ENCODE results near the gene PEAR1.

Gene PEAR1

DNA sequence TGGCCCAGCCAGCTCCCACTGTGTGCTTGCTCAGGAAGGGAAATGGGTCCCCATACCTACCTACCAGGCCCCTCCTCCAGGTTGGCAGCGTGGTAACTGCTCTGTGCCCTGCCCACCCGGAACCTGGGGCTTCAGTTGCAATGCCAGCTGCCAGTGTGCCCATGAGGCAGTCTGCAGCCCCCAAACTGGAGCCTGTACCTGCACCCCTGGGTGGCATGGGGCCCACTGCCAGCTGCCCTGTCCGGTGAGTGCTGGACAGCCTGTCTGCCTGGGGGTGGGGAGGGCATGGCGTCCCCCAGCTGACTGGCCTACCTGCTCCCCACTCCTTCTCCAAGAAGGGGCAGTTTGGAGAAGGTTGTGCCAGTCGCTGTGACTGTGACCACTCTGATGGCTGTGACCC lies 16.2 kb downstream of the PEAR1 start:
- H2AFZ ChIP-seq (ENCODE audit: insufficient read depth, low read length, poor library complexity), result no peak overlapping the region
- no peak overlapping the region for H3K4ac ChIP-seq (ENCODE audit: low read depth, low read length)
- no peak overlapping the region for H4K8ac ChIP-seq (ENCODE audit: low read depth, low read length)
- no peak overlapping the region for H3K18ac ChIP-seq (ENCODE audit: low read length)
- no peak overlapping the region for H4K12ac ChIP-seq (ENCODE audit: low read depth, low read length)
- H3K14ac ChIP-seq (ENCODE audit: low read length), result no peak overlapping the region
- peaks cover 3% of the 10 kb centered on the region for H3K9me3 ChIP-seq (ENCODE audit: insufficient read depth, low read depth, low read length)
- no peak overlapping the region for H3K4me2 ChIP-seq (ENCODE audit: low read length)
- no peak overlapping the region for H3K27ac ChIP-seq (ENCODE audit: low read depth, low read length)
- H3K79me1 ChIP-seq (ENCODE audit: low read length), result no peaks in the 10 kb centered on the region
- H3K9ac ChIP-seq (ENCODE audit: low read length), result no peak overlapping the region
- no CpG with 5 or more reads among the region's 5 CpGs for WGBS (ENCODE audit: extremely low coverage, insufficient coverage, insufficient read length)
- no peaks in the 10 kb centered on the region for H3K79me2 ChIP-seq (ENCODE audit: control insufficient read depth, insufficient read depth, low read length, poor library complexity)
- H4K91ac ChIP-seq (ENCODE audit: low read depth, low read length), result no peak overlapping the region
- H2BK12ac ChIP-seq (ENCODE audit: low read length), result no peak overlapping the region
- H2BK5ac ChIP-seq (ENCODE audit: low read depth, low read length, poor library complexity), result no peak overlapping the region
- H3K23ac ChIP-seq (ENCODE audit: low read length), result no peak overlapping the region
- H3K27me3 ChIP-seq (ENCODE audit: insufficient read depth, low read length), result no peaks in the 10 kb centered on the region
- DNase-seq, result no peak
- H2AK5ac ChIP-seq (ENCODE audit: low read length), result no peak overlapping the region
- H3K4me3 ChIP-seq (ENCODE audit: low read depth, low read length), result no peak overlapping the region
- no peak overlapping the region for H2BK120ac ChIP-seq (ENCODE audit: insufficient read depth, low read length, poor library complexity)
- peaks cover 0 to 4% of the 10 kb centered on the region in 2 experiments for H3K4me1 ChIP-seq (ENCODE audit: control insufficient read depth in 1 of 2, insufficient read depth in 2 of 2, low read length in 2 of 2)
- H3K36me3 ChIP-seq (ENCODE audit: control insufficient read depth in 1 of 2, insufficient read depth in 2 of 2, low read length in 2 of 2), result peaks cover 82 to 89% of the 10 kb centered on the region in 2 experiments

- Histone ChIP-seq H3K79me1 (ENCODE audit: low read length) (no peaks in the 10 kb centered on the region), H3K14ac (ENCODE audit: low read length) (no peak overlapping the region), H3K4me3 (ENCODE audit: low read depth, low read length) (no peak overlapping the region), H3K27me3 (ENCODE audit: insufficient read depth, low read length) (no peaks in the 10 kb centered on the region), H2AFZ (ENCODE audit: insufficient read depth, low read length, poor library complexity) (no peak overlapping the region), H3K27ac (ENCODE audit: low read depth, low read length) (no peak overlapping the region), H2BK12ac (ENCODE audit: low read length) (no peak overlapping the region), H3K9ac (ENCODE audit: low read length) (no peak overlapping the region), H4K91ac (ENCODE audit: low read depth, low read length) (no peak overlapping the region), H2BK120ac (ENCODE audit: insufficient read depth, low read length, poor library complexity) (no peak overlapping the region), H4K8ac (ENCODE audit: low read depth, low read length) (no peak overlapping the region), H3K4me2 (ENCODE audit: low read length) (no peak overlapping the region), H4K12ac (ENCODE audit: low read depth, low read length) (no peak overlapping the region), H3K23ac (ENCODE audit: low read length) (no peak overlapping the region), H3K79me2 (ENCODE audit: control insufficient read depth, insufficient read depth, low read length, poor library complexity) (no peaks in the 10 kb centered on the region), H3K36me3 (ENCODE audit: control insufficient read depth in 1 of 2, insufficient read depth in 2 of 2, low read length in 2 of 2) (peaks cover 82 to 89% of the 10 kb centered on the region in 2 experiments), H3K4me1 (ENCODE audit: control insufficient read depth in 1 of 2, insufficient read depth in 2 of 2, low read length in 2 of 2) (peaks cover 0 to 4% of the 10 kb centered on the region in 2 experiments), H3K4ac (ENCODE audit: low read depth, low read length) (no peak overlapping the region), H2AK5ac (ENCODE audit: low read length) (no peak overlapping the region), H3K9me3 (ENCODE audit: insufficient read depth, low read depth, low read length) (peaks cover 3% of the 10 kb centered on the region), H3K18ac (ENCODE audit: low read length) (no peak overlapping the region), H2BK5ac (ENCODE audit: low read depth, low read length, poor library complexity) (no peak overlapping the region)
- DNase-seq, result peak in 1 of 2 donors; percentile 20
- no CpG with 5 or more reads among the region's 18 CpGs for WGBS (ENCODE audit: extremely low coverage, insufficient coverage, insufficient read length)
Measured at GRCh38 chr1:156910309-156910782, 16.8 kb downstream of the PEAR1 start.

GRCh38 chr1:156911577-156912298 lies 18.2 kb downstream of the PEAR1 start:
- Histone ChIP-seq H2AK5ac (ENCODE audit: low read length) (no peak overlapping the region), H2BK5ac (ENCODE audit: low read depth, low read length, poor library complexity) (no peak overlapping the region), H3K79me1 (ENCODE audit: low read length) (no peaks in the 10 kb centered on the region), H3K4me3 (ENCODE audit: low read depth, low read length) (no peak overlapping the region), H3K27me3 (ENCODE audit: insufficient read depth, low read length) (no peaks in the 10 kb centered on the region), H3K36me3 (ENCODE audit: control insufficient read depth in 1 of 2, insufficient read depth in 2 of 2, low read length in 2 of 2) (peaks cover 72 to 81% of the 10 kb centered on the region in 2 experiments), H3K4me2 (ENCODE audit: low read length) (no peak overlapping the region), H2BK12ac (ENCODE audit: low read length) (no peak overlapping the region), H3K4ac (ENCODE audit: low read depth, low read length) (no peak overlapping the region), H3K18ac (ENCODE audit: low read length) (no peak overlapping the region), H3K79me2 (ENCODE audit: control insufficient read depth, insufficient read depth, low read length, poor library complexity) (no peaks in the 10 kb centered on the region), H3K9ac (ENCODE audit: low read length) (no peak overlapping the region), H2BK120ac (ENCODE audit: insufficient read depth, low read length, poor library complexity) (no peak overlapping the region), H3K9me3 (ENCODE audit: insufficient read depth, low read depth, low read length) (peaks cover 3% of the 10 kb centered on the region), H2AFZ (ENCODE audit: insufficient read depth, low read length, poor library complexity) (no peak overlapping the region), H4K8ac (ENCODE audit: low read depth, low read length) (no peak overlapping the region), H3K14ac (ENCODE audit: low read length) (no peak overlapping the region), H4K12ac (ENCODE audit: low read depth, low read length) (no peak overlapping the region), H3K4me1 (ENCODE audit: control insufficient read depth in 1 of 2, insufficient read depth in 2 of 2, low read length in 2 of 2) (peaks cover 0 to 4% of the 10 kb centered on the region in 2 experiments), H4K91ac (ENCODE audit: low read depth, low read length) (no peak overlapping the region), H3K27ac (ENCODE audit: low read depth, low read length) (no peak overlapping the region), H3K23ac (ENCODE audit: low read length) (no peak overlapping the region)
- DNase-seq, result no peak
- no CpG with 5 or more reads among the region's 6 CpGs for WGBS (ENCODE audit: extremely low coverage, insufficient coverage, insufficient read length)

DNA sequence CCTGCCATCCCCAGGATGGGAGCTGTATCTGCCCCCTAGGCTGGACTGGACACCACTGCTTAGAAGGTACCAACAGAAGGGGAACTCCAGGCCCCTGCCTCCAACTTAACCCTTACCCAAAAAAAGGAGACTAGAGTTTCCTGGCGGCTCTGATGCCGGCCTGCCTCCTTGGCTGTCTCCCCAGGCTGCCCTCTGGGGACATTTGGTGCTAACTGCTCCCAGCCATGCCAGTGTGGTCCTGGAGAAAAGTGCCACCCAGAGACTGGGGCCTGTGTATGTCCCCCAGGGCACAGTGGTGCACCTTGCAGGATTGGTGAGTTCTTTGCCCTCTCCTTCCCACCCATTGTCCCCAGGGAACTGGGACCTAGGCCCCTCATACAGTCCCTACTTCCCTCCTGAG lies 18.8 kb downstream of the PEAR1 start:
- Histone ChIP-seq H3K18ac (ENCODE audit: low read length) (no peak overlapping the region), H3K9ac (ENCODE audit: low read length) (peak overlapping the region; percentile 5), H2BK12ac (ENCODE audit: low read length) (no peak overlapping the region), H3K9me3 (ENCODE audit: insufficient read depth, low read depth, low read length) (peaks cover 3% of the 10 kb centered on the region), H2AK5ac (ENCODE audit: low read length) (no peak overlapping the region), H2AFZ (ENCODE audit: insufficient read depth, low read length, poor library complexity) (no peak overlapping the region), H3K4me1 (ENCODE audit: control insufficient read depth in 1 of 2, insufficient read depth in 2 of 2, low read length in 2 of 2) (peaks cover 0 to 4% of the 10 kb centered on the region in 2 experiments), H3K79me1 (ENCODE audit: low read length) (no peaks in the 10 kb centered on the region), H4K91ac (ENCODE audit: low read depth, low read length) (no peak overlapping the region), H2BK120ac (ENCODE audit: insufficient read depth, low read length, poor library complexity) (no peak overlapping the region), H4K8ac (ENCODE audit: low read depth, low read length) (no peak overlapping the region), H3K79me2 (ENCODE audit: control insufficient read depth, insufficient read depth, low read length, poor library complexity) (no peaks in the 10 kb centered on the region), H2BK5ac (ENCODE audit: low read depth, low read length, poor library complexity) (no peak overlapping the region), H3K4me3 (ENCODE audit: low read depth, low read length) (no peak overlapping the region), H3K14ac (ENCODE audit: low read length) (no peak overlapping the region), H4K12ac (ENCODE audit: low read depth, low read length) (no peak overlapping the region), H3K4ac (ENCODE audit: low read depth, low read length) (no peak overlapping the region), H3K23ac (ENCODE audit: low read length) (no peak overlapping the region), H3K4me2 (ENCODE audit: low read length) (no peak overlapping the region), H3K27ac (ENCODE audit: low read depth, low read length) (no peak overlapping the region), H3K36me3 (ENCODE audit: control insufficient read depth in 1 of 2, insufficient read depth in 2 of 2, low read length in 2 of 2) (peaks cover 66 to 75% of the 10 kb centered on the region in 2 experiments), H3K27me3 (ENCODE audit: insufficient read depth, low read length) (no peaks in the 10 kb centered on the region)
- WGBS (ENCODE audit: extremely low coverage, insufficient coverage, insufficient read length), result no CpG with 5 or more reads among the region's 2 CpGs
- DNase-seq, result no peak

Data from trophoblast cell (in vitro differentiated cells and primary cell).